GM18526 (cell line): Measurements from ENCODE around the gene SCYGR5.
"Not testable (repeated sequence)": the region's sequence is repeated elsewhere in the genome, so short reads cannot be mapped to it uniquely, and the experiment has no call there.

Experiments
- POLR2A ChIP-seq: IDR thresholded peaks from 3 replicates; pipeline ENCODE4 v1.6.1; 2011; ENCODE audit not compliant: insufficient read length; ENCODE audit errors: extremely low read depth

The SCYGR5 gene

DNA sequence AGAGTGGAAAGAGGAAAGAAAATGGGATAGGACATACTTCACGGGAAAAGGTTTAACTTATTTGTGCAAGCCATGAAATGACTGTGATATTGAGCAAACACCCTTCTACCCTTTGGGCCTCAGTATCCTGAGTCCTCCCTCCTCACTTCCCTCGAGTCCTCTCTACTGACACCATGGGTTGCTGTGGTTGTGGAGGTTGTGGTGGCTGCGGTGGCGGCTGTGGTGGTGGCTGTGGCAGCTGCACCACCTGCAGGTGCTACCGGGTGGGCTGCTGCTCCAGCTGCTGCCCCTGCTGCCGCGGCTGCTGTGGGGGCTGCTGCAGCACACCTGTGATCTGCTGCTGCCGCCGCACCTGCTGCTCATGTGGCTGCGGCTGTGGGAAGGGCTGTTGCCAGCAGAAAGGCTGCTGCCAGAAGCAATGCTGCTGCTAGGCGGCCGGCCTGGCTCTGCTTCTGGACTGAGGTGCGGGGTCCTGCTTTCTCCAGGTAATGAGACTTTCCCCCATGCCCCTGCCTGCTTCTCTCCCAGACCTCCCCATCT lies at the start of gene SCYGR5:
Gene SCYGR5 (plus strand): TSS at position 174 of the 540 bp plus-strand sequence. CDS start 0 bp downstream, at position 174.
- not testable (repeated sequence) for TF ChIP-seq POLR2A

DNA sequence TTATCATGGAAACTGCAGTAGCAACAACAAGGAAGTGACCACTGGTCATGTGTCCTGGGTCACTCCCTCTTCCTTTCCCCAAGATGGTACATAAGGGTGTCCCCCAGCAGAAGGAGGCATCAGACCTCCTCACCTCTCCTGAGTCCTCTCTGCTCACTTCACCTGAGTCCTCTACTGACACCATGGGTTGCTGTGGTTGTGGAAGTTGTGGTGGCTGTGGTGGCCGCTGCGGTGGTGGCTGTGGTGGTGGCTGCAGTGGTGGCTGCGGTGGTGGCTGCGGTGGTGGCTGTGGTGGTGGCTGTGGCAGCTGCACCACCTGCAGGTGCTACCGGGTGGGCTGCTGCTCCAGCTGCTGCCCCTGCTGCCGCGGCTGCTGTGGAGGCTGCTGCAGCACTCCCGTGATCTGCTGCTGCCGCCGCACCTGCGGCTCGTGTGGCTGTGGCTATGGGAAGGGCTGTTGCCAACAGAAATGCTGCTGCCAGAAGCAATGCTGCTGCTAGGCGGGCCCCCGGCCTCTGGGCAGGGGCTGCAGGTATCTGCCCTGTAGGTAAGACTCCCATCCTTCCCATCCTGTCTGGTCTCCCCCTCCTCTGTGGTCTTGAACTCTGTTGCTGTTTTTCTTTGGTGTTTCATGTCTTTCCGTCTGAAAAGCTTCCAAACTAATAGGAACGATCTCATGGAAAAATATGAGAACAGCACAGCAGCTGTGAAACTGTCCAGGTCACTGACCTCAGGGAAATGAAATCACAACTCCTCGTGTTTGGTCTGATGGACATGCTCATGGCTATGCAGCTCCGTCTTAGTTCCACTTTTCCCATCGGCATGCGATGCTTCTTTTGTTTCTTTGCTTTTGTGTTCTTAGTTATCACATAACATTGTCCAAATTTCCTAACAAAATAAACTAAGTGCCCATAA lies 49.0 kb upstream of the SCYGR5 start, which contains the start of gene SCYGR4:
Gene SCYGR4 (plus strand): TSS at position 183 of the 915 bp plus-strand sequence. CDS start 0 bp downstream, at position 183.
- TF ChIP-seq POLR2A, result no peak

- TF ChIP-seq POLR2A, result no peak
Measured at GRCh38 chr2:227623226-227623625, 43.4 kb upstream of the SCYGR5 start.

DNA sequence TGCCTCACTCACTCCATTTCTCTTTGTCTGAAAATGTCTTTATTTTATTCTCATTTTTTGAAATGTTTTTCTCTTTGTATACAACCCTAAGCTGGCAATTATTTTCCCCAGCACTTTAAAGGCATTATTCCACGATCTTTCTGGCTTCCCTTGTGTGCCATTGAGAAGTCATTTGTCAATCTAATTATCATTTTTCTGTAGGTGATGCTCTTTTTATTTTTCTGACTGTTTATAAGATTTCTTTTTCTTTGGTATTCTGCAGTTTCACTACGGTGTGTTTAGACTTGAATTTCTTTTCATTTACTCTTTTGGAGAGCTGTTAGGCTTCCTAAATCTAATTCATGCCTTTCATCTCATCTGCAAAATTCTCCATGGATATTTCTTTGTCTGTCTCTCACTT lies 41.2 kb upstream of the SCYGR5 start:
- TF ChIP-seq POLR2A, result no peak

DNA sequence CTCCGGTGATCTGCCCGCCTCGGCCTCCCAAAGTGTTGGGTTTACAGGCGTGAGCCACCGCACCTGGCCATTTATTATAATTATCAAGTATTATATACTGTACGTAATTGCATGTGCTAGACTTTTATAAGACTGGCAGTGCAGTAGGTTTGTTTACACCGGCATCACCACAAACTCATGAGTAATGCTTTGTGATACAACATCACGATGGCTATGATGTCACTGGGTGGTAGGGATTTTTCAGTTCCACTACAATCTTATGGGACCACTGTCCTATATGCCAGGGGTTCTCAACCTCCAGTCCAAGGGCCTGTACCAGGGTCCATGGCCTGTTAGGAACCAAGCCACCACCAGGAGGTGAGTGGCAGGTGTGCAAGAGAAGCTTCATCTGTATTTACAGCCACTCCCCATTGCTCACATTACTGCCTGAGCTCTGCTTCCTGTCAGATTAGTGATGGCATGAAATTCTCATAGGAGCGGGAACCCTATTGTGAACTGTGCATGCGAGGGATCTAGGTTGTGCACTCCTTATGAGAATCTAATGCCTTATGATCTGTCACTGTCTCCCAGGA lies 39.9 kb upstream of the SCYGR5 start:
- no peak for TF ChIP-seq POLR2A

GRCh38 chr2:227627769-227628168 lies 38.8 kb upstream of the SCYGR5 start:
- no peak for TF ChIP-seq POLR2A

GRCh38 chr2:227629435-227629834 lies 37.2 kb upstream of the SCYGR5 start:
- TF ChIP-seq POLR2A, result no peak

GRCh38 chr2:227630322-227630721 lies 36.3 kb upstream of the SCYGR5 start:
- no peak for TF ChIP-seq POLR2A

DNA sequence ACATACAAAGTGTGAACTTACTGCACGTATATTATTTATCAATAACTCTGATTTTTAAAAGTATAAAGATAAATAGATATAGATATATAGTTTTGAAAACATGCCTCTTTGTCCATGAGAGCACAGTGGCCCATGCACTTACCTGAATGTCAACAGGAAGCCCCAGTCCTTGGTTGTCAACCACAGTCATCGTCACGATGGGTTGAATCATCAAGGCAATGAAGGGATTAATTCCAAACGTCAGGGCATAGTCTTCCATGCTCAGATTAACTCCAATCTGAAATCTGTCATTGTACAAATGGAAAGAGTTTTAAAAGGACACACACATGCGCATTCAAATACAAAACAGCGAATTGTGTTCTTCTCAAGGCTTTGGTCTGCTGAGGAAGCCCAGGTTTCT lies 33.8 kb upstream of the SCYGR5 start:
- TF ChIP-seq POLR2A, result no peak

GRCh38 chr2:227634201-227634600 lies 32.4 kb upstream of the SCYGR5 start:
- no peak for TF ChIP-seq POLR2A

DNA sequence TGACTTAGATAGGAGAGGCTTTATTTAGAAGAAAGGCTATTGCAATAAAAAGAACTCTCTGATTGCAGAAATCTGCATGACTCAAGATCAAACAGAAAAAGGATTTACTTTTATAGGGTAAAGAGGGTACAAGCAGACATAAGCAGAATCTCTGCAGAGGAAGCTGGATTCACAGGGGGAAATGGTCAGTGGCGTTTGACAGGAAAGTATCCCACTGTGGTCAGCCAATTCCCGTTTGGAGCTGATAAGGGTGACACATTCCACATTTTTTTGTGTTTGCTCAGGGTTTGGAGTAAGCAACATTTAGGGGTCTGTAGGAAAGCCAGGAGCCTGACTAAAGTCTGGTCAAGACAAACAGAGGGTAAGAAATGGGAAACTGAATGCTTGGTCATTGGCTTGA lies 23.9 kb upstream of the SCYGR5 start:
- TF ChIP-seq POLR2A, result no peak

DNA sequence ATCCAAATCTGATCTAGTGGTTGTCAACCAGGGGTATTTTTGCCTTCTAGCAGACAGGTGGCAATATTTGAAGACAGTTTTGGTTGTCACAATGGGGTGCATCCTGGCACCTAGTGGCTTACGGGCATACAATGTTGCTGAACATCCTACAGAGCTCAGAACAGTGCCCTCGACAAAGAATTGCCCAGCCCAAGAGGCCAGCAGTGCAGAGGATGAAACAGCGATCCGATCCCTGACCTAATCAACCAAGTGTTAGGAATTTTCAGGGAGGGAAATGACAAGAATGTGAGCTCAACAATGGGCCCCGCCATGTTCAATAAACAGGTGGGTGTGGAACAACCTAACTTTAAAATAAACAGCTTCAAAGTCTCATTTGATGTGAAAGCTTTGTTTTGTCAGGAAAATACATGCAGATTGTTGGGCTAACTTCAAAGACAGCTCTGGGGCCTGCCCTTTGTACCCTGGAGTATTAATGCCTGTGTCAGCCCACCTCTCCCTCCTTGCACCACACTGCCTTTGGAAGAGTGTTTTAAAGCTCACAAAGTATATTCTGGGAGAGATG lies 22.5 kb upstream of the SCYGR5 start:
- TF ChIP-seq POLR2A, result no peak

DNA sequence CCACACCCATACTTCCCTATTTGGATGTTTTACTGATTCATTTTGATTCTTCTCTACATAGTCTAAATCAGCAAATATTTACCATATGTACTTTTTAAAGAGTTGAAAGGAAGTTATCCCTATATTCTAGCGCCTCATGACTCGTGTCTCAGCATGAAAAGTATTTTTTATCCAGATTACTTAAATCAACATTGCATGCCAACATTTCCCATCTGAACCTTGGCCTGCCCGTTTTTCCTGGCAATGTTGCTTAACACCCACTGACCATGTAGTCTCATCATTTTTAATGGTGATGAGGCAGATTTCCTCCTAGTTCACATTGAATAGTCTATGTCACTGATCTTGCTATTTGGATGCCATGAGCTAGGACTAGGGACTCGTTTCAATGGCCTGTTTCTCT lies 13.2 kb upstream of the SCYGR5 start:
- no peak for TF ChIP-seq POLR2A

DNA sequence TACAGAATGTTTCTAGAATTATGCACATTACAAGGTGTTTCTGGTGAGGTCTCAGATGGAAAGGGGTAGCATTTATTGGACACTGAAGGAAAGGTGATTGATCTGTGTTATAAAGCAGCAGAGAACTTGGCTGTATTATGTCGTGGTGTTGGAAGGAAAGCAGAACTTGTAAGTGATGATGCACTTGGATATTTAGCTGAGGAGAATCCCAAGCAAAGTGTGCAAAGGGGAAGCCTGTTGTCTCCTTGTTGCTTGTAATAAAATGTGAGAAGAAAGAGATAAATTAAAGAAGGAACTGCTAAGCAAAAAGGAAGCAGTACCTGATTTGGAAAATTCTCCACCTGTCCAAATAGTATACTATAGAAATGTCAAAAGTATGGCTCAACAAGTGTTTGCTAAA lies 12.2 kb upstream of the SCYGR5 start:
- no peak for TF ChIP-seq POLR2A

GRCh38 chr2:227655454-227655853 lies 11.2 kb upstream of the SCYGR5 start:
- no peak for TF ChIP-seq POLR2A
